GM18870 (cell line): ENCODE data around the gene ADGRB2.

Experiments used
- ATAC-seq: cut with Tn5 transposase; IDR thresholded peaks from one replicate; pipeline ENCODE4 v1.9.1; 2021; ENCODE audit warnings: moderate library complexity; ENCODE audit not compliant: unreplicated experiment

Gene ADGRB2

GRCh38 chr1:31704271-31705079 lies 59.7 kb downstream of the ADGRB2 start:
- ATAC-seq: no peak

GRCh38 chr1:31703431-31704270 lies 60.5 kb downstream of the ADGRB2 start, which contains the start of gene COL16A1:
TSS of gene COL16A1 (minus strand) at chr1:31704017. CDS start at chr1:31702193, 1,824 bp downstream.
- no peak for ATAC-seq

- no peak for ATAC-seq
Observed at GRCh38 chr1:31702836-31703404, 61.2 kb downstream of the ADGRB2 start.

- no peak for ATAC-seq
Observed at GRCh38 chr1:31701091-31701736, 62.9 kb downstream of the ADGRB2 start.

- no peak for ATAC-seq
Observed at GRCh38 chr1:31700468-31701090, 63.6 kb downstream of the ADGRB2 start.

GRCh38 chr1:31699341-31699891 lies 64.7 kb downstream of the ADGRB2 start:
- ATAC-seq: no peak

GRCh38 chr1:31697369-31697984 lies 66.7 kb downstream of the ADGRB2 start:
- no peak for ATAC-seq

- no peak for ATAC-seq
Observed at GRCh38 chr1:31696242-31696641, 67.9 kb downstream of the ADGRB2 start.

- no peak for ATAC-seq
Observed at GRCh38 chr1:31695327-31695726, 68.8 kb downstream of the ADGRB2 start.

GRCh38 chr1:31694964-31695313 lies 69.2 kb downstream of the ADGRB2 start:
- no peak for ATAC-seq

- no peak for ATAC-seq
Observed at GRCh38 chr1:31694069-31694963, 69.8 kb downstream of the ADGRB2 start.

- no peak for ATAC-seq
Observed at GRCh38 chr1:31693231-31693630, 70.9 kb downstream of the ADGRB2 start.

GRCh38 chr1:31691951-31692350 lies 72.2 kb downstream of the ADGRB2 start:
- ATAC-seq: no peak

- ATAC-seq: no peak
Observed at GRCh38 chr1:31691446-31691845, 72.7 kb downstream of the ADGRB2 start.

GRCh38 chr1:31690921-31691320 lies 73.2 kb downstream of the ADGRB2 start:
- ATAC-seq: no peak

GRCh38 chr1:31689854-31690253 lies 74.3 kb downstream of the ADGRB2 start:
- ATAC-seq: no peak

GRCh38 chr1:31689379-31689778 lies 74.8 kb downstream of the ADGRB2 start:
- no peak for ATAC-seq

GRCh38 chr1:31688233-31688918 lies 75.8 kb downstream of the ADGRB2 start:
- ATAC-seq: no peak
